Gastrocnemius medialis (tissue), 4 donors: ENCODE data around the gene ADGRF3.
"Not testable (repeated sequence)": the region's sequence is repeated elsewhere in the genome, so short reads cannot be mapped to it uniquely, and the experiment has no call there.

Experiments used
- POLR2A ChIP-seq, 2 donors: fragments of 450-650 bp; IDR thresholded peaks; one replicate each; pipeline ENCODE4 v1.6.1; 2017; ENCODE audit warnings: antibody characterized with exemption in 2 of 2, mild to moderate bottlenecking in 2 of 2, moderate library complexity in 2 of 2
- TF ChIP-seq, protein P1 (sequence below), 5 experiments: fragments of 450-650 bp in 3 of 5; fragments of 200-600 bp in 2 of 5; sonication (generic) in 2 of 5; IDR thresholded peaks in 4 of 5; conservative IDR thresholded peaks in 1 of 5; 1 replicate in 4 of 5; 2 replicates in 1 of 5; pipeline ENCODE4 v1.5.1; 2016 to 2019; ENCODE audit warnings: antibody characterized with exemption in 5 of 5, mild to moderate bottlenecking in 3 of 5, moderate library complexity in 3 of 5

DNA sequence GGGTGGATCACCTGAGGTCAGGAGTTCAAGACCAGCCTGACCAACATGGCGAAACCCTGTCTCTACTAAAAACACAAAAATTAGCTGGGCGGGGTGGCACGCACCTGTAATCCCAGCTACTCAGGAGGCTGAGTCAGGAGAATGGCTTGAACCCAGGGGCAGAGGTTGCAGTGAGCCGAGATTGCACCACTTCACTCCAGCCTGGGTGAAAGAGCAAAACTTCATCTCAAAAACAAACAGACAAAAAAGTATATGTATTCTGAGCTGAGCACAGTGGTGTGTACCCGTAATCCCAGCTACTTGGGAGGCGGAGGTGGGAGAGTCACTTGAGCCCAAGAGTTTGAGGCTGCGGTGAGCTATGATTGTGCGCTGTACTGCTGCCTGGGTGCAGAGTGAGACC, 15.3 kb downstream of the ADGRF3 start:
- TF ChIP-seq, protein P1, sequence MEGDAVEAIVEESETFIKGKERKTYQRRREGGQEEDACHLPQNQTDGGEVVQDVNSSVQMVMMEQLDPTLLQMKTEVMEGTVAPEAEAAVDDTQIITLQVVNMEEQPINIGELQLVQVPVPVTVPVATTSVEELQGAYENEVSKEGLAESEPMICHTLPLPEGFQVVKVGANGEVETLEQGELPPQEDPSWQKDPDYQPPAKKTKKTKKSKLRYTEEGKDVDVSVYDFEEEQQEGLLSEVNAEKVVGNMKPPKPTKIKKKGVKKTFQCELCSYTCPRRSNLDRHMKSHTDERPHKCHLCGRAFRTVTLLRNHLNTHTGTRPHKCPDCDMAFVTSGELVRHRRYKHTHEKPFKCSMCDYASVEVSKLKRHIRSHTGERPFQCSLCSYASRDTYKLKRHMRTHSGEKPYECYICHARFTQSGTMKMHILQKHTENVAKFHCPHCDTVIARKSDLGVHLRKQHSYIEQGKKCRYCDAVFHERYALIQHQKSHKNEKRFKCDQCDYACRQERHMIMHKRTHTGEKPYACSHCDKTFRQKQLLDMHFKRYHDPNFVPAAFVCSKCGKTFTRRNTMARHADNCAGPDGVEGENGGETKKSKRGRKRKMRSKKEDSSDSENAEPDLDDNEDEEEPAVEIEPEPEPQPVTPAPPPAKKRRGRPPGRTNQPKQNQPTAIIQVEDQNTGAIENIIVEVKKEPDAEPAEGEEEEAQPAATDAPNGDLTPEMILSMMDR (IDR thresholded peaks at IDR 0.05 in 4 of 5, conservative IDR thresholded peaks at IDR 0.05 in 1 of 5), result not testable (repeated sequence)
- TF ChIP-seq POLR2A (IDR thresholded peaks at IDR 0.05), result not testable (repeated sequence)
